Embryonic facial prominence (tissue), 1 donor: Measurements from ENCODE around the gene CD101.
"Not testable (repeated sequence)": the region's sequence is repeated elsewhere in the genome, so short reads cannot be mapped to it uniquely, and the experiment has no call there.

Experiments used
- DNase-seq: peaks from one replicate; pipeline ENCODE4 v3.0.0-alpha.2; 2016; ENCODE audit errors: extremely low spot score

CD101 gene

GRCh38 chr1:117001254-117001927, at the start of gene CD101:
Gene CD101, plus strand, starts transcription at chr1:117001760. Its CDS starts 58 bp downstream, at chr1:117001818.
- no peak for DNase-seq

GRCh38 chr1:116952738-116953275, 48.8 kb upstream of the CD101 start:
- DNase-seq, result no peak

GRCh38 chr1:116954440-116954839, 47.1 kb upstream of the CD101 start:
- no peak for DNase-seq

- DNase-seq, result no peak
These were observed 45.2 kb upstream of the CD101 start for GRCh38 chr1:116956378-116956777.

GRCh38 chr1:116957646-116958045, 43.9 kb upstream of the CD101 start:
- no peak for DNase-seq

GRCh38 chr1:116958110-116958509, 43.5 kb upstream of the CD101 start:
- no peak for DNase-seq

GRCh38 chr1:116958977-116959376, 42.6 kb upstream of the CD101 start:
- no peak for DNase-seq

- no peak for DNase-seq
These were observed 40.0 kb upstream of the CD101 start for GRCh38 chr1:116961606-116962005.

- DNase-seq, result no peak
These were observed 38.4 kb upstream of the CD101 start for GRCh38 chr1:116962987-116963639.

GRCh38 chr1:116966791-116967190, 34.8 kb upstream of the CD101 start:
- DNase-seq, result no peak

GRCh38 chr1:116968724-116969123, 32.8 kb upstream of the CD101 start:
- DNase-seq, result no peak

GRCh38 chr1:116971258-116971860, 30.2 kb upstream of the CD101 start:
- no peak for DNase-seq

GRCh38 chr1:116971965-116972673, 29.4 kb upstream of the CD101 start:
- no peak for DNase-seq

GRCh38 chr1:116972674-116973030, 28.9 kb upstream of the CD101 start:
- DNase-seq, result no peak

GRCh38 chr1:116980309-116980708, 21.3 kb upstream of the CD101 start:
- DNase-seq, result not testable (repeated sequence)

GRCh38 chr1:116981521-116982037, 20.0 kb upstream of the CD101 start:
- no peak for DNase-seq

GRCh38 chr1:116982319-116983004, 19.1 kb upstream of the CD101 start:
- DNase-seq, result no peak

GRCh38 chr1:116983112-116983511, 18.4 kb upstream of the CD101 start:
- DNase-seq, result no peak

GRCh38 chr1:116983678-116984077, 17.9 kb upstream of the CD101 start:
- DNase-seq, result no peak

- DNase-seq, result no peak
These were observed 17.0 kb upstream of the CD101 start for GRCh38 chr1:116984406-116985160.
